ENCODE results near the gene NCOA7. TPM values are rescaled to one million over a fixed set of nuclear protein-coding genes. Genes with fewer than 3 reads are reported as not detected.
A peak's percentile ranks its signal among the peaks of the same experiment; 100 is the strongest.

Gene NCOA7
- total RNA-seq, 2 donors from 2014 or later, result 11.4 to 15.2 TPM

- 70 to 74% methylated on average over 5 of the region's 5 CpGs for WGBS, 2 experiments (ENCODE audit: insufficient coverage in 1 of 2, insufficient read length in 1 of 2)
- Mint-ChIP-seq H3K27me3 (ENCODE audit: insufficient read depth) (peaks cover 13% of the 10 kb centered on the region), H3K27ac (peak overlapping the region; percentile 76), H3K36me3 (ENCODE audit: low read depth) (no peaks in the 10 kb centered on the region), H3K4me3 (no peak overlapping the region), H3K4me1 (peaks cover 3% of the 10 kb centered on the region), H3K9me3 (peaks cover 4% of the 10 kb centered on the region)
- no peaks in the 10 kb centered on the region for H3K4me1 ChIP-seq (ENCODE audit: control insufficient read depth, insufficient read depth, low read length)
- peak overlapping the region; percentile 76 for H3K9ac ChIP-seq (ENCODE audit: extremely low read depth, low read length, poor library complexity, severe bottlenecking)
- H3K36me3 ChIP-seq (ENCODE audit: control insufficient read depth, insufficient read depth, low read length), result no peaks in the 10 kb centered on the region
- no peak for DNase-seq
- H3K4me3 ChIP-seq (ENCODE audit: low read length), result peak overlapping the region; percentile 91
- no peak overlapping the region for H3K27ac ChIP-seq (ENCODE audit: low read depth, low read length)
- peaks cover 10% of the 10 kb centered on the region for H3K9me3 ChIP-seq (ENCODE audit: control insufficient read depth, low read length)
- peaks cover 10% of the 10 kb centered on the region for H3K27me3 ChIP-seq (ENCODE audit: control insufficient read depth, insufficient read depth, low read length, poor library complexity, severe bottlenecking)
- TF ChIP-seq CTCF (conservative IDR thresholded peaks at IDR 0.05), result no peak
Measured at GRCh38 chr6:125955973-125956372, 165.2 kb downstream of the NCOA7 start.

- no peaks in the 10 kb centered on the region for H3K4me1 ChIP-seq (ENCODE audit: control insufficient read depth, insufficient read depth, low read length)
- Mint-ChIP-seq H3K4me1 (peaks cover 3% of the 10 kb centered on the region), H3K4me3 (no peak within 1 kb of the TSS), H3K27ac (peak within 1 kb of the TSS; percentile 76), H3K9me3 (peaks cover 4% of the 10 kb centered on the region), H3K36me3 (ENCODE audit: low read depth) (no peaks in the 10 kb centered on the region), H3K27me3 (ENCODE audit: insufficient read depth) (peaks cover 13% of the 10 kb centered on the region)
- peak within 1 kb of the TSS; percentile 76 for H3K9ac ChIP-seq (ENCODE audit: extremely low read depth, low read length, poor library complexity, severe bottlenecking)
- 0% methylated on average over 13 to 82 of the region's 82 CpGs for WGBS, 2 experiments (ENCODE audit: insufficient coverage in 1 of 2, insufficient read length in 1 of 2)
- peak within 1 kb of the TSS; percentile 91 for H3K4me3 ChIP-seq (ENCODE audit: low read length)
- H3K27ac ChIP-seq (ENCODE audit: low read depth, low read length), result peak within 1 kb of the TSS; percentile 78
- peak; percentile 100 for TF ChIP-seq CTCF (conservative IDR thresholded peaks at IDR 0.05)
- peak; percentile 99 for DNase-seq
- H3K36me3 ChIP-seq (ENCODE audit: control insufficient read depth, insufficient read depth, low read length), result no peaks in the 10 kb centered on the region
- peaks cover 10% of the 10 kb centered on the region for H3K27me3 ChIP-seq (ENCODE audit: control insufficient read depth, insufficient read depth, low read length, poor library complexity, severe bottlenecking)
- H3K9me3 ChIP-seq (ENCODE audit: control insufficient read depth, low read length), result peaks cover 10% of the 10 kb centered on the region
Measured at GRCh38 chr6:125956506-125957390, 166.0 kb downstream of the NCOA7 start, which contains the start of gene HINT3. HINT3 (plus strand) TSS chr6:125956770; CDS start chr6:125956978, 208 bp downstream.

- no peak overlapping the region for H3K27ac ChIP-seq (ENCODE audit: low read depth, low read length)
Measured at GRCh38 chr6:125957391-125957693, 166.6 kb downstream of the NCOA7 start.

More at GRCh38 chr6:125957391-125957693, 166.6 kb downstream of the NCOA7 start:
- peaks cover 3% of the 10 kb centered on the region for H3K4me1 Mint-ChIP-seq
- H3K9me3 Mint-ChIP-seq, result peaks cover 3% of the 10 kb centered on the region
- Histone ChIP-seq H3K9me3 (ENCODE audit: control insufficient read depth, low read length) (peaks cover 7% of the 10 kb centered on the region), H3K36me3 (ENCODE audit: control insufficient read depth, insufficient read depth, low read length) (no peaks in the 10 kb centered on the region), H3K27me3 (ENCODE audit: control insufficient read depth, insufficient read depth, low read length, poor library complexity, severe bottlenecking) (peaks cover 10% of the 10 kb centered on the region), H3K9ac (ENCODE audit: extremely low read depth, low read length, poor library complexity, severe bottlenecking) (peak overlapping the region; percentile 76), H3K4me3 (ENCODE audit: low read length) (peak overlapping the region; percentile 91), H3K4me1 (ENCODE audit: control insufficient read depth, insufficient read depth, low read length) (no peaks in the 10 kb centered on the region)
- 0 to 34% methylated on average over 1 to 3 of the region's 3 CpGs for WGBS, 2 experiments (ENCODE audit: insufficient coverage in 1 of 2, insufficient read length in 1 of 2)
- DNase-seq, result no peak
- H3K27me3 Mint-ChIP-seq (ENCODE audit: insufficient read depth), result peaks cover 12% of the 10 kb centered on the region
- no peaks in the 10 kb centered on the region for H3K36me3 Mint-ChIP-seq (ENCODE audit: low read depth)
- TF ChIP-seq CTCF (conservative IDR thresholded peaks at IDR 0.05), result no peak
- H3K4me3 Mint-ChIP-seq, result no peak overlapping the region
- no peak overlapping the region for H3K27ac Mint-ChIP-seq
